HepG2 (cell line): ENCODE results near the gene JPT2. TPM values are rescaled to one million over a fixed set of nuclear protein-coding genes. Genes with fewer than 3 reads are reported as not detected.
"Not testable (repeated sequence)": the region's sequence is repeated elsewhere in the genome, so short reads cannot be mapped to it uniquely, and the experiment has no call there.

Source experiments
- BCL6 ChIP-seq: IDR thresholded peaks from 2 replicates; pipeline ENCODE4 v1.6.1; 2016; ENCODE audit warnings: missing genetic modification reagents, missing compliant biosample characterization
- BHLHE40 ChIP-seq: IDR thresholded peaks from 2 replicates; pipeline ENCODE4 v1.6.1; 2011; ENCODE audit warnings: low read length, improper control_type of control experiment
- ERF ChIP-seq: IDR thresholded peaks from 2 replicates; pipeline ENCODE4 v1.6.1; 2018; ENCODE audit warnings: missing biosample characterization, missing genetic modification reagents
- FOSL2 ChIP-seq: sonication (generic); formaldehyde crosslinking; IDR thresholded peaks from 2 replicates; pipeline ENCODE4 v1.4.0; 2020; ENCODE audit warnings: missing genetic modification reagents
- GABPB1 ChIP-seq: IDR thresholded peaks from 2 replicates; pipeline ENCODE4 v1.6.1; 2016; ENCODE audit warnings: mild to moderate bottlenecking, missing genetic modification reagents, moderate library complexity, missing compliant biosample characterization
- HDAC1 ChIP-seq: sonication (generic); formaldehyde crosslinking; IDR thresholded peaks from 2 replicates; pipeline ENCODE4 v1.5.1; 2020; ENCODE audit warnings: mild to moderate bottlenecking, missing genetic modification reagents
- ISL2 ChIP-seq: sonication (generic); formaldehyde crosslinking; IDR thresholded peaks from 2 replicates; pipeline ENCODE4 v1.5.0; 2020; ENCODE audit warnings: missing genetic modification reagents
- MIER3 ChIP-seq: IDR thresholded peaks from 2 replicates; pipeline ENCODE4 v1.6.1; 2016; ENCODE audit warnings: missing compliant biosample characterization, borderline replicate concordance
- NONO ChIP-seq, 2 experiments: fragments of 450-650 bp in 1 of 2; sonication (generic) in 1 of 2; formaldehyde crosslinking in 1 of 2; IDR thresholded peaks in 1 of 2; conservative IDR thresholded peaks in 1 of 2; 2 replicates each; pipeline versions ENCODE4 v1.6.1 to v1.8.0; 2017 to 2022; ENCODE audit warnings: mild to moderate bottlenecking in 1 of 2, missing genetic modification reagents in 1 of 2, moderate library complexity in 1 of 2
- NR2F1 ChIP-seq, 2 experiments: fragments of 450-650 bp in 1 of 2; formaldehyde crosslinking in 1 of 2; IDR thresholded peaks; 2 replicates each; pipeline versions ENCODE4 v1.5.0 to v1.6.1; 2016 to 2020; ENCODE audit warnings: mild to moderate bottlenecking in 1 of 2, missing compliant biosample characterization in 1 of 2, missing genetic modification reagents in 1 of 2, moderate library complexity in 1 of 2
- TEAD3 ChIP-seq: optimal IDR thresholded peaks from 2 replicates; pipeline ENCODE3; 2016; ENCODE audit warnings: borderline replicate concordance
- TFAP4 ChIP-seq: sonication (generic); IDR thresholded peaks from 2 replicates; pipeline ENCODE4 v1.6.1; 2016; ENCODE audit warnings: low read depth, borderline replicate concordance
- UBTF ChIP-seq: sonication (generic); formaldehyde crosslinking; IDR thresholded peaks from 2 replicates; pipeline ENCODE4 v1.4.0; 2020; ENCODE audit warnings: mild to moderate bottlenecking, missing genetic modification reagents
- ZBTB33 ChIP-seq: sonication (generic); formaldehyde crosslinking; IDR thresholded peaks from 2 replicates; pipeline ENCODE4 v1.4.0; 2020; ENCODE audit warnings: missing genetic modification reagents
- ZMYM3 ChIP-seq: sonication (generic); formaldehyde crosslinking; IDR thresholded peaks from 2 replicates; pipeline ENCODE4 v1.5.1; 2020; ENCODE audit warnings: mild to moderate bottlenecking, missing genetic modification reagents
- ZNF460 ChIP-seq: sonication (generic); formaldehyde crosslinking; IDR thresholded peaks from 2 replicates; pipeline ENCODE4 v1.5.1; 2020; ENCODE audit warnings: missing genetic modification reagents, mild to moderate bottlenecking, borderline replicate concordance
- polyA plus RNA-seq, 8 experiments: library from polyadenylated mRNA; depleted of rRNA in 3 of 8; stranded (reverse) in 7 of 8; unstranded in 1 of 8; fragments of >200 nt; fragmentation: Illumina TruSeq in 4 of 8; extraction: Trizol in 4 of 8; gene quantifications; 2 replicates each; pipeline versions ENCODE4 v1.2.1 to v1.2.3, GENCODE V29; 2011 to 2016; ENCODE audit warnings: low read depth in 4 of 8, missing spikeins in 1 of 8, mixed read lengths in 1 of 8; ENCODE audit not compliant: insufficient read depth in 1 of 8
- total RNA-seq, 5 experiments: library from RNA; depleted of rRNA; stranded (reverse); fragments of >200 nt; fragmentation: Illumina TruSeq; extraction: Trizol; gene quantifications; 2 replicates each; pipeline ENCODE4 v1.2.3, GENCODE V29; 2016; ENCODE audit warnings: low read depth in 1 of 5
- TF ChIP-seq, protein P1 (sequence below): sonication (generic); formaldehyde crosslinking; IDR thresholded peaks from 2 replicates; pipeline ENCODE4 v1.4.0; 2020; ENCODE audit warnings: missing genetic modification reagents
- TF ChIP-seq, protein P2 (sequence below): IDR thresholded peaks from 2 replicates; pipeline ENCODE4 v1.6.1; 2018; ENCODE audit warnings: missing genetic modification reagents

JPT2 gene
- total and polyA plus RNA-seq, 2 of the 13 experiments (the other 11 are each of a cell fraction or from before 2014, with no cell fraction given) = 53.5 to 89.4 TPM

DNA sequence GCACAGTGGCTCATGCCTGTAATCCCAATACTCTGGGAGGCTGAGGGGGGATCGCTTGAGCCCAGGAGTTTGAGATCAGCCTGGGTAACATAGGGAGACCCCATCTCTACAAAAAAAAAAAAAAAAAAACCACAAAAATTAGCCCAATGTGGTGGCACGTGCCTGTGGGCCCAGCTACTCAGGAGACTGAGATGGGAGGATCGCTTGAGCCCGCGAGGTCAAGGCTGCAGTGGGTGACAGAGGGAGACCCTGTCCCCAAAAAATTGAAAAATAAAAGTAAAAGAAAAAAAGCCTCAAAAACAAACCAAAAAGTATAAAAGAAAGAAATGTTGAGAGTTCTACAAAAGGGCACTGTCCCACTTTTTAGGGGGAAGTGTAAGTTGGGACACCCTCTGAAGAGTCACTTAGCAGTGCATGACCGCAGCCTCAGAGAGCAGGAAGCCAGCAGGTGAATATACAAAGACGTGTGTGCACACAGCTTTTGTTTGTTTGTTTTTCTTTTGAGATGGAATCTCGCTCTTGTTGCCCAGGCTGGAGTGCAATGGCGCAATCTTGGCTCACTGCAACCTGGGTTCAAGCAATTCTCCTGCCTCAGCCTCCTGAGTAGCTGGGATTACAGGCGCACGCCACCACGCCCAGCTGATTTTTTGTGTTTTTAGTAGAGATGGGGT is 41.6 kb downstream of the JPT2 start (continued):
- TF ChIP-seq ZBTB33 (CRISPR knock-in tag) (peak; percentile 77), MIER3 (CRISPR knock-in tag) (peak; percentile 49; the same call in 1 of the 2 replicates), HDAC1 (CRISPR knock-in tag) (peak; percentile 27; the same call in 1 of the 2 replicates), UBTF (CRISPR knock-in tag) (0 out of 2 replicates have a peak, but pooled peaks have one; percentile 17), NR2F1 (CRISPR knock-in tag; IDR thresholded peaks at IDR 0.05) (peak in 1 of 2 experiments; percentile 16; a peak in 1 of 4 replicates), GABPB1 (CRISPR knock-in tag) (peak; percentile 45), BCL6 (0 out of 2 replicates have a peak, but pooled peaks have one; percentile 25), NONO (CRISPR knock-in tag; conservative IDR thresholded peaks at IDR 0.05) (0 out of 2 replicates have a peak, but pooled peaks have one; percentile 36), ISL2 (CRISPR knock-in tag) (0 out of 2 replicates have a peak, but pooled peaks have one; percentile 17), FOSL2 (CRISPR knock-in tag) (peak; percentile 74), TFAP4 (peak; percentile 55; the same call in 1 of the 2 replicates), BHLHE40 (peak; percentile 52; the same call in 1 of the 2 replicates), ERF (CRISPR knock-in tag) (peak; percentile 51; the same call in 1 of the 2 replicates), ZMYM3 (CRISPR knock-in tag) (peak; percentile 86), ZNF460 (peak; percentile 97), TEAD3 (CRISPR knock-in tag) (peak; percentile 49)
- TF ChIP-seq, protein P1, sequence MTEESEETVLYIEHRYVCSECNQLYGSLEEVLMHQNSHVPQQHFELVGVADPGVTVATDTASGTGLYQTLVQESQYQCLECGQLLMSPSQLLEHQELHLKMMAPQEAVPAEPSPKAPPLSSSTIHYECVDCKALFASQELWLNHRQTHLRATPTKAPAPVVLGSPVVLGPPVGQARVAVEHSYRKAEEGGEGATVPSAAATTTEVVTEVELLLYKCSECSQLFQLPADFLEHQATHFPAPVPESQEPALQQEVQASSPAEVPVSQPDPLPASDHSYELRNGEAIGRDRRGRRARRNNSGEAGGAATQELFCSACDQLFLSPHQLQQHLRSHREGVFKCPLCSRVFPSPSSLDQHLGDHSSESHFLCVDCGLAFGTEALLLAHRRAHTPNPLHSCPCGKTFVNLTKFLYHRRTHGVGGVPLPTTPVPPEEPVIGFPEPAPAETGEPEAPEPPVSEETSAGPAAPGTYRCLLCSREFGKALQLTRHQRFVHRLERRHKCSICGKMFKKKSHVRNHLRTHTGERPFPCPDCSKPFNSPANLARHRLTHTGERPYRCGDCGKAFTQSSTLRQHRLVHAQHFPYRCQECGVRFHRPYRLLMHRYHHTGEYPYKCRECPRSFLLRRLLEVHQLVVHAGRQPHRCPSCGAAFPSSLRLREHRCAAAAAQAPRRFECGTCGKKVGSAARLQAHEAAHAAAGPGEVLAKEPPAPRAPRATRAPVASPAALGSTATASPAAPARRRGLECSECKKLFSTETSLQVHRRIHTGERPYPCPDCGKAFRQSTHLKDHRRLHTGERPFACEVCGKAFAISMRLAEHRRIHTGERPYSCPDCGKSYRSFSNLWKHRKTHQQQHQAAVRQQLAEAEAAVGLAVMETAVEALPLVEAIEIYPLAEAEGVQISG (CRISPR knock-in tag) = peak; percentile 33; the same call in 1 of the 2 replicates
- not testable (repeated sequence) for TF ChIP-seq NONO (IDR thresholded peaks at IDR 0.05)
- TF ChIP-seq, protein P2, sequence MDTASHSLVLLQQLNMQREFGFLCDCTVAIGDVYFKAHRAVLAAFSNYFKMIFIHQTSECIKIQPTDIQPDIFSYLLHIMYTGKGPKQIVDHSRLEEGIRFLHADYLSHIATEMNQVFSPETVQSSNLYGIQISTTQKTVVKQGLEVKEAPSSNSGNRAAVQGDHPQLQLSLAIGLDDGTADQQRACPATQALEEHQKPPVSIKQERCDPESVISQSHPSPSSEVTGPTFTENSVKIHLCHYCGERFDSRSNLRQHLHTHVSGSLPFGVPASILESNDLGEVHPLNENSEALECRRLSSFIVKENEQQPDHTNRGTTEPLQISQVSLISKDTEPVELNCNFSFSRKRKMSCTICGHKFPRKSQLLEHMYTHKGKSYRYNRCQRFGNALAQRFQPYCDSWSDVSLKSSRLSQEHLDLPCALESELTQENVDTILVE = 0 out of 2 replicates have a peak, but pooled peaks have one; percentile 54
